Activated T-cell treated with anti-CD3 and anti-CD28 coated beads, Interleukin-2, amount 50 U/mL, for 1 hour (primary cell): ENCODE measurements around the gene CPZ.

Experiments used
- DNase-seq: peaks from one replicate; pipeline ENCODE4 v3.0.0-alpha.2; 2020

The CPZ gene

DNA sequence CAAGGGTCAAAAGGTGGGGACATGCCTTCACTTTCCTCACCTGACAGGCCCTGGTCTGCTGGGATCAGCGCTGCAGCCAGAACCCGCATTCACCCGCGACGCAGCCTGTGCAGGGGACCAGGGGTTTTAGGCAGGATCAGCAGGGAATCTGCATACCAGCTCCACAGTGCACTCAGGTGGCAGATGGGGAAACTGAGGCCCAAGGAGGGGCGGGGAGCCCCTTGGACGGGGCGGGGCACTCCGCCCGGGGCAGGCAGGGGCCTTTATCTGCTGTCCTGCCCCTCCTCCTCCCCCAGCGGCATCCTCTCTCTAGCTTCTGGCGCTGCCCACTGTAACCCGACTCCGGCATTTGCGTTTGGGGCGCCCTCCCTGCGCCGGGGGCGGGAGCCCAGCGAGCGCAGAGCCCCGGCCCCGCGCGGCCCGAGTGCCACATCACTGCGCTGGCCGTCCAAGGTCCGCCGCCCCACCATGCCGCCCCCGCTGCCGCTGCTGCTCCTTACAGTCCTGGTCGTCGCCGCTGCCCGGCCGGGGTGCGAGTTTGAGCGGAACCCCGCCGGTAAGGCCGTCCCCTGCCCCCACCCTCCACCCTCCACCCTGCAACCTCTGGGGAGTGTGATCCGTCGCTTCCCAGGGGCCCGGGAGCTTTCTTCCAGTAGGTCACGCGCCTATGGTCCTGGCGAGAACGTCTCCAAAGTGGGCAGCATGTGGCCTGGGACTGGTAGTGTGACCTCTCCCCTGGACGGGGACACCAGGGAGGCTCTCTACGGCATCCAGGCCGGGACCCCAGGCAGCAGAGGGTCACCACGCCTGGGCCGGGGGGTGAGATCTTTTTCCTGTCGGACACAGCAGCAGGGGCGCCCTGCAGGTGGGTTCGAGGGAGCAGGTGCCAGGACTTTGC is at the start of gene CPZ:
Gene CPZ (plus strand): TSS at position 400 of the 898 bp plus-strand sequence. CDS start 69 bp downstream, at position 469.
- no peak for DNase-seq

DNA sequence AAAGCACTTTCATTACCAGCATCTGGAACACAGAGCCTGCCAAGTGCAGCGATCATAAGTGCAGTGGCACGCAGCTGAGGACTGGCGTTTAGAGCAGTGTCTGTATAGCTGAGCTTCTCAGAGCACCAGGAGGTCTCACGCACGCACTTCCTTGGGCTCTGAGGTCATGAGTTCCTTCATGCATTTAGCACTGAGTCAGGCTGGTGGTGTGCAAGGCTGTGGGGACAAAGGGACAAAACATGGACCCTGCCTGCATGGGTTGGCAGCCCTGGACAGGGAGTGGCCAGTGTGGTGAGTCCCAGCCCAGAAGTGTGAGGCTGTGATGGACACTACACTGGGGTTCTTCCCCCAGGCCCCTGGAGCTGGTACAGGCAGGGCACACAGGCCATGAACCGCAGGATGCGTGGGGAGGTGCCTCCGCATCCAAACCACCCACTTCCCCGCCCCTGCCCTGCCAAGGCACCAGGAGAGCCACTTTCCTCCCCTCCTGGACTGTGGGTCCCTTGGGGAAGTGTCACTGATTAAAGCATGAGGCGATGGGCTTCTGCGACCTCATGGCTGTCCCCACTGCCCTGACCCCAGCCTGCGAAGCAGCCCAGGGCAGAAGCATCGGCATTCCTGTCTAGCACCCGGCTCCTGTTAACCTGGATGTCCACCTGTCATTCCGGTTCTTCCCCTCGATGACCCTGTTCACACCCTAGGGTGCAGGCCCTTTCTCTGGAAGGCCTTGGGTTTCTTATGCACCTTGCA is 49.6 kb upstream of the CPZ start:
- DNase-seq = no peak

DNA sequence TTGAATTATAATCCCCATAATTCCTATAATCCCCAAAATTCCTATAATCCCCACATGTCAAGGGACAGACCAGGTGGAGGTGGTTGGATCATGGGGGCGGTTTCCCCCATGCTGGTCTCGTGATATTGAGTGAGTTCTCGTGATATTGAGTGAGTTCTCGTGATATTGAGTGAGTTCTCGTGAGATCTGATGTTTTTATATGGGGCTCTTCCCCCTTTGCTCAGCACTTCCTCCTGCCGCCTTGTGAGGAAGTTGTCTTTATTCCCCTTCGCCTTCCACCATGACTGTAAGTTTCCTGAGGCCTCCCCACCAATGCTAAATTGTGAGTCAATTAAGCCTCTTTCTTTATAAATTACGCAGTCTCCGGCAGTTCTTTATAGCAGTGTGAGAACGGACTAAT is 48.9 kb upstream of the CPZ start:
- DNase-seq = no peak

DNA sequence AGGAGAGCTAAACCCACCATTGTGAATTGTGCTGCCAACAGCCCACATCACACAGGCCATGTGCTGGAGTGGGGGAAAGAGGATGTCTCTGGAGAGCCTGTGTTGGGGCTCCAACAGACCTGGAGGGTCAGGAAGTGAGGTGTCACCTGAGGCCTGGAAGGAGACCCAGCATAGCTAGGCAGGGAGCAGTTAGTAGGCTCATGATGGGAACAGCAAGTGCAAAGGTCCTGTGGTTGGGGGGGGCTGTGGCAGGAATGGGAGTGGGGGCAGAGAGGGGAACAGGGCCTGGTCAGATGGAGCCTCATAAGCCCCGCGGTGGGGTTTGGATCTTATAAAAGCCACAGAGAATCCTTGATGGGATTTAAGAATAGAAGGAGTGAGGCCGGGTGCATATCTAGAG is 48.3 kb upstream of the CPZ start:
- DNase-seq = no peak

DNA sequence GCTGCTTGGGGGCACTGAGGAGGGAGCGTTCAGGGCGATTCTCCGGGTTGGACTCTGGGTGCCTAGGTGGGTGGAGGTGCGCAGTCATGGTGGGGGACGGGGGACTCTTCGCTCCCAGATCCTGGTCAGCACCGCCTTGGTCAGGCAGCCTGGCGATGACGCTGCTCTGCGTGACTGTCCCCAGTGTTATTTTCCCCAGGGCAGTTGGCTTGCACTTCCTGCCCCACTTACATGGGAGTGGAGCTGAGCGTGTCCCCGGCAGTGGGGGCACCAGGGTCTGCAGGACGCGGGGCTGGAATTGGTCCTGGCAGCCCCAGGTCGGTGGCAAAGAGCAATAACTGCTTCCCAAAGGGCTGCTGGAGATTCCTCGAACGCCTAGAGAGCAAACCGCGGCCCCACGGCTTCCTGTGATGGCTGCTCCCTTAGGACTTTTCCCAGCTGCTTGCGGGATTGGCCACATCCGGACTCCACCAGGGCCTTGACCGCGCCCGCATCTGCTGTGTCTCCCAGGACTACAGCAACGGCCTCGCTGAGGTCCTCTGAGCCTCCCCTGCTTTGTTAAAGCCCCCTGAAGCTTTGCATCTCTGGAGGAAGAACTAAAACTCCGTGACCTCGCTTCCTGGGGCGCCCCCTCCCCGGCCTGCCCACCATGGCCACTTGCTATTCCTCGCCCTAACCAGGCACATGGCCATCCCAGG is 47.7 kb upstream of the CPZ start:
- DNase-seq = no peak

DNA sequence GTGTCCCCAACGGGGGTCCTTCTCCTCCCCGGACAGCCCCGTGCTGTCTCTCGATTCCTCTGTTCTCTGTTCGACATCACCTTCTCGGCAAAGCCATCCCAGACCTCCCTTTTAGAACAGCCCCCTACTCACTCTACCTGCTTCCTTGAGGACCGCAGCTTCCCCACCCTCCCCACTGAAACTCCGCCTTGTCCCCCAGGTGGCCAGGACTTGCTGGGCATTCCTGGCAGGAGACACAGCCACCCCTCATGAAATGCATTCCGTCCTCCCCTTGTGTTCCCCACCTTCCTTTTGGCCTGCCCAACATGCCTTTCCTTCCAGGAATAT is 47.2 kb upstream of the CPZ start:
- no peak for DNase-seq

DNA sequence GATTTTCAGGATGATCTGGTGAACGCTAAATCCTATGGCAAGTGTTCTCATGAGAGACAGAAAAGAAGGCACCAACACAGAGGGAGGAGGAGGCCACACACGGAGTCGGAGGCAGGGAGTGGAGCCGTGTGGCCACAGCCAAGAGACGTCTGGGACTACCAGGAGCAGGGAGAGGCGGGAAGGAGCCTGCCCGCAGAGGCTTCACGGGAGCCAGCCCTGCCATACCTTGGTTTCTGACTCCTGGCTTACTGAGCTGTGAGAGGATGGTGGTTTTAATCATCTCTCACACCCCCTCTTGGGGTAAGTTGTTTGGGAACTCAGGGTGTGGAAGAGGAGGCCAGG is 45.8 kb upstream of the CPZ start:
- no peak for DNase-seq

DNA sequence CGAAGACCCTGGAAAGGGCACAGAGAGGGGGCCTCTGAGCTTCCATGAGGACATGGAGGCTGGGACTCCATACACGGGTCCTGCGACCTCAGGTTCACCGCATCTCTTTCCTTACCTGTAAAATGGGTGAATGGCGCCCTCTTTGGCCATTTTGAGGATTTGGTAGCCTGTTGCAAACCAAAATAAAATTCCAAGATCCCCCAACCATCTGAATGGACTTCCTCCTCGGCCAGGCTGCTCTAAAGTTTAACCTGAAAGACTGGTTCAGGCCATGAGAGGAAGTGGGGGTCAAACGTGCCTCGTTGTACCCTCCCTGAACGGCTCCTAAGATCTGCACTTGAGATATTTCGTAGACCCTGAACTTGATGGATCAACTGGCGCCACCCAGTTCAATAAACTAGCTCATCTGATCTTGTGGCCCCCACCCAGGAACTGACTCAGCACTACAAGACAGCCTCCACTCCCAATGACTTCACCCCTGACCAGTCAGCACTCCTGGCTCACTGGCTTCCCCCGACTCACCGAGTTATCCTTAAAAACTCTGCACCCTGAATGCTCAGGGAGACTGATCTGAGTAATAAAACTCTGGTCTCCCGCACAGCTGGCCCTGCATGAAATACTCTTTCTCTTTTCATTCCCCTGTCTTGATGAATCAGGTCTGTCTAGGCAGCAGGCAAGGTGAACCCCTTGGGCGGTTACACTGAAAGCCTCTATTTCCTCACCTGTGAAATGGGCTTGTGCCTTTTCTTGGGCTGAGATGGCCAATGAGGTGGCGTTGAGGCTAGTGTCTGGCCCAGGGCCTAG is 45.3 kb upstream of the CPZ start:
- no peak for DNase-seq

DNA sequence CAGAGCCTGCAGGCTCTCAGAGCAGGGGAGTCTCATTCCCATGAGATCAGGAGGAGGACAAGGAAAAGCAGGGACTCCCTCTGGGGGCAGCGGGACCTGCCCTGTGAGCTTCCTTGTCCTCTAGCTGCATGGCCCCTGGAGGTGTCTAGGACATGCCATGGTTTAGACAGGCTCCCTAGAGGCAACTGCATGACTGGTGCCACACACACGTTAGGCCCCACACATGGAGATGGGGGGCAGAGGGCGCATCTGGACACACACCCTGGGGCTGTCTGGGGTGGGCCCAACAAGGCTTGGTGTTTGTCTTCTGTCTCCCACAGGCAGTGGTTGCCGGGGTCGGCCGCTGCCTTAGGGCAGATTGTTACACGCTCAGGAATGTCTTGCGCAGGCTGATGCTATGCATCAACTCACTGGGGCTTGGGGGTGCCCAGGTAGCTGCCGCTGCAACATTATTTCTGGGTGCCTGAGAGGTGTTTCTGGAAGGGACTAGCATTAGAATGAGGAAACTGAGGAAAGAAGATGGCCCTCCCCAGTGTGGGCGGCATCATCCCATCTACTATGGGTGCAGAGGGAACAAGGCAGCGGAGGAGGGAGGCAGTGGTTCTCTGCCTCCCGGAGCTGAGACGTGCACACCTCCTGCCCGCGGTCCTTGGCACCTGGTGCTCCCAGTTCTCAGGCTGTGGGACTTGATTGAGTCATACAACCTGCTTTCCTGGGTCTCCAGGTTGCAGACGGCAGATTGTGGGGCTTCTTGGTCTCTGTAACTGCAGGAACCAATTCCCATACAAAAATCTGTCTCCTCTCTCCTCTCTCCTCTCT is 44.4 kb upstream of the CPZ start:
- DNase-seq = no peak

DNA sequence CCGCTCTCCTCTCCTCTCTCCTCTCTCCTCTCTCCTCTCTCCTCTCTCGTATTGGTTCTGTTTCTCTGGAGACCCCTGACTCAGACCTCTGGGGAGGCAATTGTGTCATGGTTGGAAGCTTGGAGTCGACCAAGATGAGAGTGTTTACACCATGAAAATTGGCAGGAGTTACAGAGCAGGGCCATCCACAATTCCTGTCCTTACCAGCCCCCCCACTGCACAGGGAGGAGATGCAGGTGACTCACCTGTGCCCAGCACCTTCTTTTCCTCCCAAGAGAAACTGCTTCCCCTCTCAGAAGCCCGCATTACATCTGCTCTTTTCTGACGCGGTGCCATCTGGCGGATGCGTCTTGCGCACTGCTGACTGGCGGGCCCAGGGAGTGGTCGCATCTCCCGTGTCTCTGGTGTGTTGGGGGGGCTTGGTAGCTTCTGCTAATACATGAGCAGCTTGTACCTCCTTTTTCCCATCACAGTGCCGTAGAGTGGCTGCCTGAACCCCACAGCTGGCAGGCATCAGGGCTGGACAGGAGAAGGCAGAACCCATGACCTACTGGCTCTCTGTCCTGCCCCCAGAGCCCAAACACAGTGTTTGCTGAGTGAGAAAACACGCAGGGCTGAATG is 43.7 kb upstream of the CPZ start:
- DNase-seq = no peak

DNA sequence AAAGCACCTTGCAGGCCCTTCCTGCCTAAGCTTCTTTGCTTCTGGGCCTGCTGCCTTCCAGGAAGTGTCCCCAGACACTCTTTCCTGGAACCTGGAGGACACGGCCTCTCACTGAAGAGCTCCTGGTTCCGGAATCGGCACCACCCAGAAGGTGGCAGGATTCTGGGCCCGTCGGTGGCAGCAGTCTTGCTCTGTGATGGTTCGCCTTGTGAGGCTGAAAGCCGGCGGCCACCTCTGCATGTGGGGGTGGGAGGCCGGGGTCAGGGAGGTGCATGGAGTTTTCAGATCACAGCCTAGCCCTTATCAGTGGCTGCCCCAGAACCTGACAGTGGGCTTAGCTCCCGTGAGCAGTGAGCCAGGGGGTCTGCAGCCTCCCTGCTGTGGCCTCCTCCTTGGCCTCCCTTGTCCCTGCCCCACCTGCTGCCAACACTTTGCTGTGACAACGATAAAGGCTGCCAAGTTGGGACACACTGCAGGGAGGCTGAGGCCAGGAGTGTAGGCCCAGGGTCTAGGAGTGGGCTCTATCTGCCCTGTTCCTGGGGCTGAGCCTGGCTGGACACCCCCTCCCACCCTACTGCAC is 43.1 kb upstream of the CPZ start:
- no peak for DNase-seq

DNA sequence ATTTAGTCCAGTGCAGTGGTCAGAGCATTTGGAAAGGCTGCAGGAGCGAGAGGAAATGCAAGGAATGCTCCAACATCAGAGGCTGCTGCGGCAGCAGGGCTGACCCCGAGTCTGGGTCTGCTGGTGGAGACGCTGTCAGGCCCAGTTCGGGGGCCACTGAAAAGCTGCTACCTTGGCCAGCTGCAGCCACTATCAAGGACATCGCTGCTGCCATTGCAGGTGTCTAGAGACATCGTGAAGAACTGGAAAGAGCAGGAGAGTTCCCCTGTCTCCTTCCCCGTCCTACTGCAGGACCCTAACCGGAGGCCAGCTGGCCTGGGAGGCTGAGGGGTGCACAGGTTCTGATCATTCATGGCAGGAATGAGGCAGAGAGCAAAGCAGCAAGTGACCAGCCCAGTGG is 41.9 kb upstream of the CPZ start:
- no peak for DNase-seq

DNA sequence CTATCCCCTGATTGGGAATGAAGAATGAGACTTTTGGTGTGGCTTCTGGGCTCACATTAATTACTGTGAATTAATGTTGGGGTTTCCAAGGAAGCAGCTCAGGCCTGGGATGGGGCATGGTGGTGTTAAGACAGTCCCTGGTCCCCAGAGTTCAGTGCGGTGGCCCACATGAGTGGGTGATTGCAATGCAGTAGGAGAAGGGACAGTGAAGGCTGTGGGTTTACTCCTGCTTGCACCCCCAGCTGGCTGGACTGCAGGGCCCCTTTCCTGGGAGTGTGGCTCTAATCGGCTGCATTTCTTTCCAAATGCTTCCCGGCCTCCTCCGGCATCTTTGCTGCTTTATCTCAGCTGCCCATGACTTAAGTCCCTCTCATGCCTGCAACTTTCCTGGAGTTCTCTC is 40.5 kb upstream of the CPZ start:
- no peak for DNase-seq

DNA sequence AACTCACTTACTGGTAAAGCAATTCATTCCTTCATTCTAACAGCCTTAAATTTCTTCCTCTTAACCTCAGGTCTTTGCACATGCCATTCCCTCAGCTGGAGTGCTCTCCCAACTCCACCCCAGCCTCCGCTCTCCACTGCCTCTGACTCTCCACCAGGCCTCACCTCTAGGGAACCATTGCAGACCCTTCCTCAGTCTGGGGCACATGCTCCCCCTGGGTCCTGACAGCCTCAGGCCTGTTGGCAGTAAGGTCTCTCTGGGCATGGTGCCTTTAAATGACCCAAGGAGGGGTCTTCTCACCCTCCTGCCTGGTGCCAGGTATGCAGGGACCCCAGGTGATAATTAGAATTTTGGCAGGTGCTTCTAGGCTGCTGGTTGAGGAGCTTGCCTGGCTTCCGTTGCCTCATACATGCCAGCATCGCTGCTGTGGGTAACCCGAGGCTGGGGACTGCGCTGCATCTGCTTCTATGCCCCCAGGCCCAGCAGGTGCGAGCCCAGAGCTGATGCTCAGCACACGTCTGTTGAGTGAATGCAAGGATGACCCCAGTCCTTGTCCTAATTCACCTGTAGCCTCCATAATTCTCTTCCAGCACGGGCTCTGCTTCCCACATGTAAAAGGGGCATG is 39.9 kb upstream of the CPZ start:
- DNase-seq = no peak

DNA sequence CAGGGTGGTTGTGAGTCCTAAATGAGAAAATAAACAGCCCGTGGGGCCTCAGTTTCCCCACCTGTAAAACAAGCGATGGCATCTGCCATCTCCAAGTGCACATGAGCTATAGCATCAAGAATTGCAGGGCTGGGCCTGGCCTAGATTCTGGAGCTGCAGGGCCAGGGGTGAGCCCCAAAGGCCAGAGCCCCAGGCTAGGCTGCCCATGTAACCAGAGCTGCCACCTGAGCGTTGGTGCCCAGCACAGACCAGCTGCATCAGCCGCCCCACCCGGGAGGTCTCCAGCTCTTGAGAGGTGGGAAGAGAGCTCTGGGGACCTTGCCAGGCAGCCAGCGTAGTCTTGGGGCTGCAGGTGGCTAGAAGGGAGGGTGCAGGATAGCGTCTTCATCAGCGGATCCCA is 39.3 kb upstream of the CPZ start:
- no peak for DNase-seq

DNA sequence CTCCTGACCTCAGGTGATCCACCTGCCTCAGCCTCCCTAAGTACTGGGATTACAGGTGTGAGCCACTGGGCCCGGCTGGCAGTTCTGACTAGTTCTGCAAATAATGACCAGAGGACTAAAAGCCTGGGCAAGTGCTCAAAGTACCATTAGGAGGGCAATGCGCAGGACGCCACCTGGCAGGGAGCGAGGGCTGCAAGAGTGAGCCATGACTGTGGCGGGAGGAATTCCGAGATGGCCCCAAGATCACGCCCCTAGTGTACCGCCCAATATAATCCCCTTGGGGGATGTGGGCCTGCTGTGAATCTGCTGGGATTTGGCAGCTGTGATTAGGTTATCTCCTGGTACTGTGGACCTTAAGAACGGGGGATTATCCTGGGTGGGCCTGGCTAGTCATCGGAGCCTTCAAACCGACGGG is 38.6 kb upstream of the CPZ start:
- DNase-seq = no peak

DNA sequence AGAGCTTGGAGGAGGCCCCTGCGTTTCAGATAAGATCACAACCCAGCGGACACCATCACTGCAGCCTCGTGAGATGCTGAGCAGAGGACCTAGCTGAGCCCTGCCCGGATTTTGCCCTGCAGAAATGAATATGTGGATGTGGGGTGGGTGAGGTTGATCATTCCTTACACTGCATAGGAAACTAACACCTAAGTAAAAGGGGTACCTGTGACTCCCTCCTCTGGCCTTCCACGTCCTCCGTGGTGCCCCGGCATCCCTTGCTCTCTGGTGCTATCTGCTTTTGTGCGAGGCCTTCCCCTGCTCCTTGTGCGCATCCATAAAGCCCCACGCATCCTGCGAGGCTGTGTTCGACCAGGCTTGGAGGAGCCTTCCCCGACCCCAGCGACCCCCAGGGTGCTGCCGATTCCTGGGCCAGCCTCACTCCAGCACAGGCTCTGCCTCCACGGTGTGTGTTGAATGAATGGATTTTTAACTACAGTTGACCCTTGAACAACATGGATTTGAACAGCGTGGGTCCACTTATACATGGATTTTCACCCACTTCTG is 37.9 kb upstream of the CPZ start:
- no peak for DNase-seq

DNA sequence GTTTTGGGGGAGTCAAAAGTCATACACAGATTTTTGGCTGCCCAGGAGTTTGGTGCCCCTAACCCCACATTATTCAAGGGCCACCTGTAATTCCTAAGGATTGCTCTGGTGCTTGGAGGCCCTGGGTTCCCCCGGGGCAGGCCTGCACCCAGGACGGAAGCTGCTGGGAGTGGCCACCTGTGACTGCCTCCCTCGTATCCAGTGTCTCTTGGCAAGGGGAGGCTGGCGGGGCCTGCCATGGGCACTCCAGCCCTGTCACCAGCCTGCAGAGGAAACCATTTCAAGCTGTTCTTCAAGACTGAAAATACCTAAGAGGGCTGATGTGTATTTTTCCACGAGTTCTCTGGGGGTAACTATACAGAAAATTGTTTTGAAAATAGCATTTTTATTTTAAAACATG is 36.8 kb upstream of the CPZ start:
- DNase-seq = no peak

DNA sequence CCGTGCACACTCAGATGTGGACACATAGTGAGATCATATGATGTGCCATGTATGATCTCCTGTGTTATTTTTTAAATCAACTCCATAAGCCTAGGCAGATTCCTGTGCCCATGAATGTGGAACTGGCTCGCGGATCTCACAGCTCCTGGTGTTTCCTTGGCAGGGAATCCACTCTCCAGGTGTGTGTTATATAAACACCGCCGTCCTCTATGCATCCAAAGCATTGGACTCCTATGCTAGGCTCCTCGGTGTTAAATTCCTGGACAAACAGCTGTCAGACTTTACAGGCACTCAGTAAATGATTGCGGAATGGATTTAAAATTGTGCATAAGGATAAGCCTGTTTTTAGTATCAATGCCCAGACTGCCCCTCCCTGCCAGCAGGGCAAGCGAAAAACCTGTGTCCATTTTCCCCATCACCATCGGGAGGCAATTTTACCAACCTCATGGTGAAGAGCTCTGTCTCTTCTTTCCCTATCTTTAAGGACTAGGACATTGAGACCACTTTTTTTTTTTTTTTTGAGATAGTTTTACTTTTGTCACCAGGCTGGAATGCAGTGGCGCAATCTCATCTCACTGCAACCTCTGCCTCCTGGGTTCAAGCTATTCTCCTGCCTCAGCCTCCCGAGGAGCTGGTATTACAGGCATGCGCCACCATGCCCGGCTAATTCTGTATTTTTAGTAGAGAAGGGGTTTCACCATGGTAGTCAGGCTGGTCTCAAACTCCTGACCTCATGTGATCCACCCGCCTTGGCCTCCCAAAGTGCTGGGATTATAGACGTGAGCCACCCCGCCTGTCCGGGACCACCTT is 36.0 kb upstream of the CPZ start:
- no peak for DNase-seq
